ENCODE data around the gene NGLY1. TPM values are rescaled to one million over a fixed set of nuclear protein-coding genes. Genes with fewer than 3 reads are reported as not detected.

Gene NGLY1
- total RNA-seq, 1 experiment from 2014 or later, result 27.0 TPM

DNA sequence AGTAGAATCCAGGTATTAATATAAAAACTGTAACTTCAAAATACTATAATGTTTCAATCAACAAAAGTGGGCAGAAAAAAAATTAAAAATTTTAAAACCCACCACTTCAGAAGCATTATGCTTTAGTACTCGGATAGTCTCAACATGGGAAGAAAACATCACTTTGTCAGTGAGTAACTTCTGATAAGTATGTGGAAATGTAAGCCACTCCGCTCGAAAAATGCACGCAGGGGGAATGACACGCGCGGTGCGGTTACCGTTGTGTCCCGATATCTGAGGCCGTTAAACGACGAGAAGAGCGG, 656 bp downstream of the NGLY1 start:
- H3K9me3 Mint-ChIP-seq, result peaks cover 0 to 4% of the 10 kb centered on the region in 2 experiments; a peak in 1 of 5 replicates
- peaks cover 5% of the 10 kb centered on the region for H3K23me2 ChIP-seq (ENCODE audit: insufficient read length, low read depth, low read length, poor library complexity, severe bottlenecking)
- no peak for DNase-seq

More for the DNA sequence above, 656 bp downstream of the NGLY1 start:
- Histone ChIP-seq H3K14ac (ENCODE audit: insufficient read depth, low read length) (no peak overlapping the region), H3T11ph (ENCODE audit: low read length) (no peak overlapping the region), H2AFZ (ENCODE audit: low read length) (no peak overlapping the region), H3K79me1 (ENCODE audit: insufficient read depth, low read depth, low read length, poor library complexity, severe bottlenecking) (no peaks in the 10 kb centered on the region), H2BK20ac (ENCODE audit: low read depth, low read length, poor library complexity, severe bottlenecking) (no peak overlapping the region), H3K18ac (ENCODE audit: insufficient read length, low read depth, low read length) (no peak overlapping the region), H2BK5ac (ENCODE audit: insufficient read length, low read length) (no peak overlapping the region), H2BK12ac (ENCODE audit: insufficient read length, low read depth, low read length) (no peak overlapping the region), H2BK15ac (ENCODE audit: low read depth, low read length) (no peak overlapping the region), H3K4me1 (ENCODE audit: insufficient read depth, low read length) (no peaks in the 10 kb centered on the region), H3K27ac (ENCODE audit: insufficient read length, low read depth, low read length) (no peak overlapping the region), H3K9ac (ENCODE audit: extremely low read depth, insufficient read length, low read length) (peak overlapping the region; percentile 65), H4K8ac (replicated peaks; ENCODE audit: insufficient read length, low read depth, low read length) (no peak overlapping the region), H3K27me3 (ENCODE audit: insufficient read depth, low read length) (no peaks in the 10 kb centered on the region), H3K9me3 (ENCODE audit: control insufficient read depth, low read depth, low read length) (no peaks in the 10 kb centered on the region), H3K79me2 (ENCODE audit: insufficient read depth, low read length) (no peaks in the 10 kb centered on the region; the same call in 1 of the 2 replicates), H2BK120ac (ENCODE audit: low read depth, low read length, poor library complexity, severe bottlenecking) (no peak overlapping the region), H4K5ac (ENCODE audit: insufficient read length, low read depth, low read length) (no peak overlapping the region), H2AK5ac (ENCODE audit: insufficient read length, low read length) (no peak overlapping the region), H3K4ac (ENCODE audit: low read depth, low read length) (no peak overlapping the region), H4K20me1 (ENCODE audit: control insufficient read depth, insufficient read depth, insufficient read length) (no peaks in the 10 kb centered on the region), H3K56ac (ENCODE audit: insufficient read length, low read depth, low read length) (no peak overlapping the region), H3K23ac (ENCODE audit: insufficient read length, low read depth, low read length) (no peak overlapping the region), H3K4me2 (ENCODE audit: insufficient read depth, insufficient read length, low read length) (peak overlapping the region; percentile 71), H4K91ac (ENCODE audit: insufficient read length, low read depth, low read length) (no peak overlapping the region)
- TF ChIP-seq, protein P1, sequence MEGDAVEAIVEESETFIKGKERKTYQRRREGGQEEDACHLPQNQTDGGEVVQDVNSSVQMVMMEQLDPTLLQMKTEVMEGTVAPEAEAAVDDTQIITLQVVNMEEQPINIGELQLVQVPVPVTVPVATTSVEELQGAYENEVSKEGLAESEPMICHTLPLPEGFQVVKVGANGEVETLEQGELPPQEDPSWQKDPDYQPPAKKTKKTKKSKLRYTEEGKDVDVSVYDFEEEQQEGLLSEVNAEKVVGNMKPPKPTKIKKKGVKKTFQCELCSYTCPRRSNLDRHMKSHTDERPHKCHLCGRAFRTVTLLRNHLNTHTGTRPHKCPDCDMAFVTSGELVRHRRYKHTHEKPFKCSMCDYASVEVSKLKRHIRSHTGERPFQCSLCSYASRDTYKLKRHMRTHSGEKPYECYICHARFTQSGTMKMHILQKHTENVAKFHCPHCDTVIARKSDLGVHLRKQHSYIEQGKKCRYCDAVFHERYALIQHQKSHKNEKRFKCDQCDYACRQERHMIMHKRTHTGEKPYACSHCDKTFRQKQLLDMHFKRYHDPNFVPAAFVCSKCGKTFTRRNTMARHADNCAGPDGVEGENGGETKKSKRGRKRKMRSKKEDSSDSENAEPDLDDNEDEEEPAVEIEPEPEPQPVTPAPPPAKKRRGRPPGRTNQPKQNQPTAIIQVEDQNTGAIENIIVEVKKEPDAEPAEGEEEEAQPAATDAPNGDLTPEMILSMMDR (conservative IDR thresholded peaks at IDR 0.05), result no peak
- H3K4me1 Mint-ChIP-seq, result peaks cover 25% of the 10 kb centered on the region in 2 experiments
- H3K27me3 Mint-ChIP-seq (ENCODE audit: low read depth), result peaks cover 7% of the 10 kb centered on the region
- WGBS (ENCODE audit: extremely low coverage, insufficient read length, low lambda C conversion rate), result no CpG with 5 or more reads among the region's 14 CpGs
- H3K27ac Mint-ChIP-seq, result no peak overlapping the region
- H3K4me3 Mint-ChIP-seq, result peak overlapping the region; percentile 84 to 91
- peaks cover 2 to 15% (median 9%) of the 10 kb centered on the region in 3 experiments for H3K36me3 Mint-ChIP-seq (ENCODE audit: insufficient read depth in 1 of 3, low read depth in 3 of 3)
